ENCODE results near the gene CACNA2D4.

The CACNA2D4 gene

GRCh38 chr12:1843641-1844005, 74.8 kb downstream of the CACNA2D4 start:
- ATAC-seq, result no peak
- H3K4me1 Mint-ChIP-seq, result peaks cover 13% of the 10 kb centered on the region
- DNase-seq, result no peak
- H3K27ac Mint-ChIP-seq, result no peak overlapping the region
- H3K4me3 Mint-ChIP-seq, result no peak overlapping the region
- H3K27me3 Mint-ChIP-seq, result peaks cover 29% of the 10 kb centered on the region
- H3K9me3 Mint-ChIP-seq, result no peaks in the 10 kb centered on the region

GRCh38 chr12:1842905-1843640, 75.4 kb downstream of the CACNA2D4 start:
- H3K27ac Mint-ChIP-seq, result peak overlapping the region in 1 of 2 donors; percentile 69
- no peak for ATAC-seq
- no peak overlapping the region for H3K4me3 Mint-ChIP-seq
- peaks cover 29% of the 10 kb centered on the region for H3K27me3 Mint-ChIP-seq
- H3K9me3 Mint-ChIP-seq, result no peaks in the 10 kb centered on the region
- peak in 1 of 2 donors; percentile 3 for DNase-seq
- peaks cover 13% of the 10 kb centered on the region for H3K4me1 Mint-ChIP-seq

- Mint-ChIP-seq H3K27me3 (peaks cover 29% of the 10 kb centered on the region), H3K4me1 (peaks cover 13% of the 10 kb centered on the region), H3K27ac (peak overlapping the region in 1 of 2 donors; percentile 69), H3K4me3 (no peak overlapping the region), H3K9me3 (no peaks in the 10 kb centered on the region)
- ATAC-seq (no peak), DNase-seq (peak in 1 of 2 donors; percentile 8)
Observed at GRCh38 chr12:1842183-1842904, 76.1 kb downstream of the CACNA2D4 start.

- Mint-ChIP-seq H3K27me3 (peaks cover 29% of the 10 kb centered on the region), H3K9me3 (no peaks in the 10 kb centered on the region), H3K4me1 (peaks cover 13% of the 10 kb centered on the region), H3K4me3 (no peak overlapping the region), H3K27ac (peak overlapping the region in 1 of 2 donors; percentile 3)
- no peak for DNase-seq
- no peak for ATAC-seq
Observed at GRCh38 chr12:1841586-1842182, 76.8 kb downstream of the CACNA2D4 start.

GRCh38 chr12:1840981-1841425, 77.4 kb downstream of the CACNA2D4 start:
- peaks cover 29% of the 10 kb centered on the region for H3K27me3 Mint-ChIP-seq
- peaks cover 13% of the 10 kb centered on the region for H3K4me1 Mint-ChIP-seq
- H3K27ac Mint-ChIP-seq, result no peak overlapping the region
- no peaks in the 10 kb centered on the region for H3K9me3 Mint-ChIP-seq
- no peak overlapping the region for H3K4me3 Mint-ChIP-seq
- ATAC-seq (no peak), DNase-seq (no peak)

GRCh38 chr12:1839956-1840951, 78.2 kb downstream of the CACNA2D4 start:
- H3K27ac Mint-ChIP-seq, result no peak overlapping the region
- no peaks in the 10 kb centered on the region for H3K9me3 Mint-ChIP-seq
- H3K27me3 Mint-ChIP-seq, result peaks cover 29% of the 10 kb centered on the region
- peaks cover 13% of the 10 kb centered on the region for H3K4me1 Mint-ChIP-seq
- no peak overlapping the region for H3K4me3 Mint-ChIP-seq
- ATAC-seq (no peak), DNase-seq (no peak)

- H3K4me1 Mint-ChIP-seq, result peaks cover 13% of the 10 kb centered on the region
- H3K4me3 Mint-ChIP-seq, result no peak overlapping the region
- DNase-seq, result no peak
- peak overlapping the region in 1 of 2 donors; percentile 3 for H3K27ac Mint-ChIP-seq
- no peaks in the 10 kb centered on the region for H3K9me3 Mint-ChIP-seq
- H3K27me3 Mint-ChIP-seq, result peaks cover 29% of the 10 kb centered on the region
- no peak for ATAC-seq
Observed at GRCh38 chr12:1839464-1839863, 79.0 kb downstream of the CACNA2D4 start.

GRCh38 chr12:1838994-1839365, 79.5 kb downstream of the CACNA2D4 start:
- H3K9me3 Mint-ChIP-seq, result no peaks in the 10 kb centered on the region
- H3K27ac Mint-ChIP-seq, result peak overlapping the region in 1 of 2 donors; percentile 3
- ATAC-seq, result no peak
- H3K4me1 Mint-ChIP-seq, result peaks cover 13% of the 10 kb centered on the region
- H3K4me3 Mint-ChIP-seq, result no peak overlapping the region
- peaks cover 28% of the 10 kb centered on the region for H3K27me3 Mint-ChIP-seq
- no peak for DNase-seq

- H3K4me3 Mint-ChIP-seq, result no peak overlapping the region
- ATAC-seq, result no peak
- H3K27ac Mint-ChIP-seq, result no peak overlapping the region
- H3K9me3 Mint-ChIP-seq, result no peaks in the 10 kb centered on the region
- DNase-seq, result no peak
- peaks cover 28% of the 10 kb centered on the region for H3K27me3 Mint-ChIP-seq
- peaks cover 13% of the 10 kb centered on the region for H3K4me1 Mint-ChIP-seq
Observed at GRCh38 chr12:1838205-1838993, 80.1 kb downstream of the CACNA2D4 start.

- peaks cover 10% of the 10 kb centered on the region for H3K4me1 Mint-ChIP-seq
- H3K9me3 Mint-ChIP-seq, result no peaks in the 10 kb centered on the region
- ATAC-seq (no peak), DNase-seq (no peak)
- H3K27me3 Mint-ChIP-seq, result peaks cover 26% of the 10 kb centered on the region
- H3K4me3 Mint-ChIP-seq, result no peak overlapping the region
- peak overlapping the region in 1 of 2 donors; percentile 75 for H3K27ac Mint-ChIP-seq
Observed at GRCh38 chr12:1837541-1838204, 80.8 kb downstream of the CACNA2D4 start.

- DNase-seq (no peak), ATAC-seq (no peak)
- peaks cover 3% of the 10 kb centered on the region for H3K4me1 Mint-ChIP-seq
- no peak overlapping the region for H3K4me3 Mint-ChIP-seq
- H3K27ac Mint-ChIP-seq, result no peak overlapping the region
- H3K27me3 Mint-ChIP-seq, result peaks cover 27% of the 10 kb centered on the region
- H3K9me3 Mint-ChIP-seq, result no peaks in the 10 kb centered on the region
Observed at GRCh38 chr12:1836854-1837421, 81.5 kb downstream of the CACNA2D4 start.

- Mint-ChIP-seq H3K4me3 (no peak overlapping the region), H3K4me1 (no peaks in the 10 kb centered on the region), H3K27ac (no peak overlapping the region), H3K27me3 (peaks cover 27% of the 10 kb centered on the region), H3K9me3 (no peaks in the 10 kb centered on the region)
- ATAC-seq (no peak), DNase-seq (no peak)
Observed at GRCh38 chr12:1836241-1836803, 82.1 kb downstream of the CACNA2D4 start.

- H3K27me3 Mint-ChIP-seq, result peaks cover 32% of the 10 kb centered on the region
- no peaks in the 10 kb centered on the region for H3K9me3 Mint-ChIP-seq
- no peaks in the 10 kb centered on the region for H3K4me1 Mint-ChIP-seq
- H3K27ac Mint-ChIP-seq, result peak overlapping the region in 1 of 2 donors; percentile 87
- ATAC-seq, result no peak
- H3K4me3 Mint-ChIP-seq, result no peak overlapping the region
- DNase-seq, result no peak
Observed at GRCh38 chr12:1835211-1836131, 83.0 kb downstream of the CACNA2D4 start.

All from stimulated activated naive CD8-positive, alpha-beta T cell treated with anti-CD3 and anti-CD28 coated beads, Interleukin-15, amount 100 ng/mL, for 72 hours (primary cell).